CD4-positive, alpha-beta T cell treated with Interleukin-17A for 1 hour (primary cell): ENCODE data around the gene GADD45B.
"Not testable (repeated sequence)": the region's sequence is repeated elsewhere in the genome, so short reads cannot be mapped to it uniquely, and the experiment has no call there.

Experiments
- DNase-seq: peaks from one replicate; pipeline ENCODE4 v3.0.0-alpha.2; 2020

GADD45B gene

GRCh38 chr19:2469915-2470200 is 6.1 kb upstream of the GADD45B start:
- not testable (repeated sequence) for DNase-seq

- peak; percentile 87 for DNase-seq
These were observed 1.5 kb upstream of the GADD45B start for GRCh38 chr19:2474232-2475017.

- peak; percentile 64 for DNase-seq
These were observed 767 bp upstream of the GADD45B start for GRCh38 chr19:2475018-2475701.

- peak; percentile 68 for DNase-seq
These were observed 669 bp downstream of the GADD45B start for GRCh38 chr19:2476451-2477140.

GRCh38 chr19:2477141-2477710 is 1.3 kb downstream of the GADD45B start:
- DNase-seq = no peak

- DNase-seq = peak; percentile 26
These were observed 1.8 kb downstream of the GADD45B start for GRCh38 chr19:2477732-2478191.

- DNase-seq = peak; percentile 58
These were observed 2.4 kb downstream of the GADD45B start for GRCh38 chr19:2478278-2478755.

GRCh38 chr19:2478756-2479555 is 3.0 kb downstream of the GADD45B start:
- peak; percentile 78 for DNase-seq

GRCh38 chr19:2479556-2480194 is 3.7 kb downstream of the GADD45B start:
- no peak for DNase-seq

- DNase-seq = no peak
These were observed 5.5 kb downstream of the GADD45B start for GRCh38 chr19:2481466-2481865.

GRCh38 chr19:2482354-2483038 is 6.6 kb downstream of the GADD45B start:
- DNase-seq = no peak

GRCh38 chr19:2483084-2483483 is 7.2 kb downstream of the GADD45B start:
- no peak for DNase-seq

- DNase-seq = no peak
These were observed 7.7 kb downstream of the GADD45B start for GRCh38 chr19:2483484-2484151.

- DNase-seq = no peak
These were observed 8.4 kb downstream of the GADD45B start for GRCh38 chr19:2484178-2484937.

GRCh38 chr19:2485428-2485827 is 9.5 kb downstream of the GADD45B start:
- no peak for DNase-seq

- no peak for DNase-seq
These were observed 11.2 kb downstream of the GADD45B start for GRCh38 chr19:2487090-2487489.

GRCh38 chr19:2487842-2488241 is 11.9 kb downstream of the GADD45B start:
- no peak for DNase-seq

GRCh38 chr19:2488405-2488941 is 12.5 kb downstream of the GADD45B start:
- no peak for DNase-seq

- DNase-seq = no peak
These were observed 13.2 kb downstream of the GADD45B start for GRCh38 chr19:2488942-2489731.
